Peyer's patch (tissue), 4 donors: ENCODE data around the gene CSNK1A1L.

Experiments used
- CTCF ChIP-seq, 6 experiments: fragments of 450-650 bp in 4 of 6; fragments of 200-600 bp in 2 of 6; sonication (generic) in 1 of 6; IDR thresholded peaks; one replicate each; pipeline ENCODE4 v1.5.1; 2017 to 2019; ENCODE audit warnings: antibody characterized with exemption in 6 of 6, mild to moderate bottlenecking in 3 of 6, moderate library complexity in 1 of 6
- POLR2A ChIP-seq, 2 donors: fragments of 450-650 bp; IDR thresholded peaks; one replicate each; pipeline ENCODE4 v1.5.1; 2017; ENCODE audit warnings: antibody characterized with exemption in 2 of 2, mild to moderate bottlenecking in 2 of 2, moderate library complexity in 2 of 2

DNA sequence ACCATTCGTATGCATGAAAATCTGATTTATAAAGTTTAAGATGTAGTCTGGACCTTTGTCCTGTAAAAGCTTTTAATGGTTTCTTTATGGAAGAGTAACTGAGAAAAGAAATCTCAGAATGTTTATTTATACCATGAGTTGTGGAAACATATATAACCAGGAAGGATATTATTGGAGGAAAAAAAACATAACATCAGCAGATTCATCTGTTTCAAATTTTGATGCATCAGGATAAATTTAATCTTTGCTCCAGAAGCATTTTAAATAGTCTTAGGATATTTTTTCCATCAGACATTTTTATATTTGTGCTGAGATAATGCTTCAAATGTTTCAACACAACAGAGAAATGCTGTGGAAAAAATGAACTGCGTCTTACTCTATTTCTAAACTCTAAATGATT, 31.2 kb upstream of the CSNK1A1L start:
- TF ChIP-seq CTCF (IDR thresholded peaks at IDR 0.05) (no peak), POLR2A (IDR thresholded peaks at IDR 0.05) (no peak)
